Activated CD4-positive, alpha-beta T cell treated with anti-CD3 and anti-CD28 coated beads for 48 hours (primary cell): Measurements from ENCODE around the gene DEDD.

ENCODE experiments used
- DNase-seq: peaks from one replicate; pipeline ENCODE4 v3.0.0-alpha.2; 2020

The DEDD gene

DNA sequence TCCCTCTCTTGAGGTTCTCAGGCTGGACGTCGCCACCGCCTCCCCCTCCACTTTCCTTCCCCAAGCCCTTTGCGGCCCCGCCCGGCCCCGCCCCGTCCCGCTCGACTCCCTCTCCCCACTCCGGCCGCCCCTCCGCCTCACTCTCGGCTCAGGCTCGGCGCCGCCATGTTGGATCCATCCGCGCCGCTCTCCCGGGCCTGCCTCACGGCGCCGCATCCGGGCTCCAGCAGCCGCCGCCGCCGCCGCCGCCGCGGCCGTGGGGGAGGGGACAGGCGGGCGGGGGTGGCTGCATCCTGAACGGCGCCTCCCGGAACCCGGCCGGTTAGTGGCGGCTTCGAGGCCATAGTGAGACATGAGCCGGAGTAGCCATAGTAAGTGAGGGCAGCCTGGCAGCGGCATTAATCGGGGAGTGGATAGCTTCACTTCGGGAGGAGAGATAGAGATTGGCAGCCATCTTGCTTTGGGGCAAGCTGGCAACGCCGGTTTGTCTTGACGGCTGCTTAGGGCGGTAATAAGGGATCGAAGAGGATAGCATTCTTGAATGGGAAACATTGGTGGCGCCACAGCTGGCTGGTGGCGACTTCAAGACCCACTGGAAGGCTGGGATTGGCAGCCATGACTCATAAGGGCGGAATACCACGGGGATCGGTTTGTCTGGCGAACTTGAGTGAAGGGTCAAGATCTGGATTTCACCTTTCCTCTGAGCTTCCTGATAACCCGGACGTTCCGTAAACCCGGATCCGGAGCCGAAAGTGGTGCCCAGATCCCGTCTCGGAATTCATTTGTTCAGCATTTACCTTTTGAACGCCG, at the start of gene DEDD:
Gene DEDD (minus strand): TSS at position 258 of the 810 bp plus-strand sequence. CDS start 8,205 bp downstream, outside the sequence.
- DNase-seq: peak; percentile 94

DNA sequence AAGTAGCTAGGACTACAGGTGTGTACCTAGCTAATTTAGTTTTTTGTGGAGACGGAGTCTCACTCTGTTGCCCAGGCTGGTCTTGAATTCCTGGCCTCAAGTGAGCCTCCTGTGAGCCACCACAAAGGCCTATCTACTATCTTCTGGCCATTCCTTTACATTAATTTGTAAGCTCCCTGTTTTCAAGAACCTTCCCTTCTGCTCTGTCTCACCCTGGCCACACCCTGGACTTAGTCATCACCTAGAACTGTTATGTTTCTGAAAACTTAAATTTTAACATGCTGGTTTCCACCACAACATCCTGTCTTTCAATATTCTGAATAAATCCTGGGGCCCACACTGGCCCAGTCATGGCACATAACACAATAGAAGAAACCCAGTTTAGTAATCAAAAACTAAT, 49.7 kb upstream of the DEDD start:
- DNase-seq: peak; percentile 77

DNA sequence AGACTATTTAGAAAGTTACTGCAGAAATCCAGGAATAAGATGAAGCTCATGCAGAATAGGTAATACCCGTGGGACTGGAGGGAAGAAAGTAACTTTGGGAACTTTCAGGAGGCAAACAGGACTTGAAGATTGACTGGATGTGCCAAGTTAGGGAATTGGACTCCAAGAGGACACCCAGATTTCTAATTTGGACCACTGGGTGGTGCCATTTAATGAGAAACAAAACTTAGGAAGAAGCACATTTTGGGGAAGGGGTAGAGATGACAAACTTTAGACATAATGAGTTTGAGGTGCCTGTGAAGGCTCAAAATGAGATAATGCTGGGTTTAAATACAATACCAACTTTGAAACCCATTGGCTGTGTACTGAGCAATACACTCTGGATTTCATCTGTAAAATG, 48.2 kb upstream of the DEDD start:
- DNase-seq: no peak

- DNase-seq: no peak
Measured at GRCh38 chr1:161179698-161180097, 47.2 kb upstream of the DEDD start.

DNA sequence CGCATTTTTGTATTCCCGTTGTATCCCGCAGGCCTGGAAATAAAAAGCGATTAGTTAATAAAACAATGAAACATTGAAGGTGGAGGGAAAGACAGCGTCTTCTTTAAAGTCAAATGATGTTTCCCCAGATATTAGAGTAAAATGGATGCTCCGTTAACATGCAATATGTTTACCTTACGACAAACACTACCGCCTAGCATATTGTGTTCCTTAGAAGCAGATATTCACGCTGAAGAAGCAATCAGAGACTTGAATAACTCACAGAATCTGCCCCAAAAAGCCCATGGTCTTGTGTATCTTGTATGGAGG, 45.4 kb upstream of the DEDD start:
- DNase-seq: no peak

GRCh38 chr1:161177112-161177935, 44.9 kb upstream of the DEDD start, which contains the start of gene B4GALT3:
Gene B4GALT3 (minus strand): TSS chr1:161177507. CDS start chr1:161176060, 1,447 bp downstream.
- peak; percentile 97 for DNase-seq

DNA sequence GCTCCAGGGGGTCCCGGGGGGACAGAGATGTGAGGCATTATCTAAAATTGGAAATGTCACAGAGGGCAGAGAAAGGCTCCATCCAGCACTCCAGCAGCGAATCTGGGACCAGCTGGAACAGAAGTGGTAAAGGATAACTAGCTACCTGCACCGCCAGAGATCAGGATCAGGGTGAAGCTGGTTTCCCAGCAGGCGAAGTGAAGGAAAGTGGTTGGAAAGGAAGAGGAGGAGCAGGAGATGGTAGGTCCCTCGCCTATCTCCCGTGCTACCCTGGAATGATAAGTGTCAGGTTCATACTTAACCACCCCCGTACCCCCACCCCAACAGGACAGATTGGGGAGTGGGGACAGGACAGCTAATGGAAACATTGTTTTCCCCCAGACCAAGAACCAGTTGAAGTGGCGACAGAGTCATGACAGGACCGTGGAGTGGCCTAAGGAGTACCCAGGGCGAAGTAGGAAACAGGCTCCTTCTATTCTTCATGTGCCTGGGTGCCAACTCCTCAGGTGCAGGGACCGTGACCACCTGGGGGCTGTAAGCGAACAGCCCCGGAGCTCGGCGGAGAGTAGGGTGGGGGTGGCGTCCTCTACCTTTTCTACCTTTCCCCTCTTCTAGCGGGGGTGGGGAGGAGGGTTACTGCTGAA, 44.1 kb upstream of the DEDD start:
- no peak for DNase-seq

GRCh38 chr1:161175771-161176453, 43.4 kb upstream of the DEDD start:
- DNase-seq: no peak

GRCh38 chr1:161174911-161175310, 42.4 kb upstream of the DEDD start:
- no peak for DNase-seq

DNA sequence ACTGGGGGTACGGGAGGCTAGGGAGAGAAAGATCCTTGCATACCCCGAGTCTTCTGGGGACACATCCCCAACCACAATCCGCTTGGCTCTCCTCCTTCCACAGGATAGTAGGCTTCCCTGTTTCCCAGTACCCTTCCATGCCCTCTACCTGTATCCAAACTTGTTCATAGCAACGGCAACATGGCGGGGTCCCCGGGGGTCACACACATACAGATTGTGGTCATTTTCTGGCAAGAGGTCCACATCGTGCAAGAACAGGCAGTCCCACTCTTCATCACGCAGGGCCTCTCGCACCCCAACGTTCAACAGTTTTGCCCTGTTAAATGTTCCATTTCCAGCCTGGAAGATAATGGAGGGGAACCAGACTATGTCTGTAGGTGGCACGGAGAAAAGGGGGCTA, 41.2 kb upstream of the DEDD start:
- DNase-seq: no peak

GRCh38 chr1:161172776-161173376, 40.4 kb upstream of the DEDD start:
- no peak for DNase-seq

DNA sequence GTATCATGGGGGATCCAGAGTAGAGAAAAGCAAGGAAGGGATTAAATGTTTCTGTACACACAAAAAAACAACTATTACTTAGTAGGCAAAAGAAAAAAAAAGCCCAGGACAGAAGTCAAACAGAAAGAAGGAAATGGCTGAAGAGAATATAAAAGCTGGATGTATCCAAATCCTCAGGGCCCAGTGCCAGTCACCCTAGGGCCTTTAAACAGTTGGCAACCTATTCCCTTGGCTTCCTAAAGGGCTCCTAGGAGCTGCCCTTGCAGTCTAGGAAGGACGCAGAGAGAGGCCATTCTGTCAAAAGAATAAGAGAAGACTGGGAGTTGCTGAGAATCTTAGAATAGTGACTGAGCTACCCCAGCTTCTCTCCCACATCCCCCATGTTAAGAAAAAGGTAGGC, 39.9 kb upstream of the DEDD start:
- no peak for DNase-seq

GRCh38 chr1:161171696-161172095, 39.2 kb upstream of the DEDD start:
- no peak for DNase-seq

DNA sequence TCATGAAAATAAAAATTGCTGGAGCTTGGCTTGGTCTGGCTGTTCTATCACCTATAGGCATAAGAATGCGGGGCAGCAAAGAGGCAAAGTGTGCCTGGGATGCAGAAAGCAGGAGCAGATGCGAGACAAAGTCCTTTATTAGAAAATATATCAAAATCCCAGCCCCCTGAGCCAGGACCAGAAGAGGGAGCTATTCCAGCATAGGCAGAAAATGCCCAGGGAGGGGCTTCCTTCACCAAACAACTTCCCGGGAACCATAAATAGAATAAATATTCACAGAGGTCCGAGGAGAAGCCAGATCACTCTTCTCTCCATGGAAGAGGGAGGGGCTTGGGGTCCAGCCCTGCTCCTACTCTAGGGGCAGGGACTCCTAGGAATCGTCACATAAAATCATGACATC, 38.7 kb upstream of the DEDD start:
- DNase-seq: no peak

DNA sequence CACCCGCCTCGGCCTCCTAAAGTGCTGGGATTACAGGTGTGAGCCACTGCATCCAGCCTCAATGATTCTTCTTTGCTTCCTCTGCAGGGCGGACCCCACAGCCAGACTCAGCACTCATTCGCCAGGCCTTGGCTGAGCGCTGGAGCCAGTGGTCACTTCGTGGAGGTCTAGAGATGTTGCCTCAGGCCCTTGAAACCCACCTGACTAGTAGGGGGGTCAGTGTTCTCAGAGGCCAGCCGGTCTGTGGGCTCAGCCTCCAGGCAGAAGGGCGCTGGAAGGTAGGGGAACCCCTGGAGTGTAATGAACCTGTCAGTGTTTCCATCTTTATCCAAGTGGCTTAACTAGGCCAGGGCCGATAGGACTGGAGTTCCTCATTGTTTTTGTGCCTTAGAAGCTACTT, 36.4 kb upstream of the DEDD start:
- no peak for DNase-seq

GRCh38 chr1:161166669-161167548, 34.4 kb upstream of the DEDD start:
- no peak for DNase-seq

DNA sequence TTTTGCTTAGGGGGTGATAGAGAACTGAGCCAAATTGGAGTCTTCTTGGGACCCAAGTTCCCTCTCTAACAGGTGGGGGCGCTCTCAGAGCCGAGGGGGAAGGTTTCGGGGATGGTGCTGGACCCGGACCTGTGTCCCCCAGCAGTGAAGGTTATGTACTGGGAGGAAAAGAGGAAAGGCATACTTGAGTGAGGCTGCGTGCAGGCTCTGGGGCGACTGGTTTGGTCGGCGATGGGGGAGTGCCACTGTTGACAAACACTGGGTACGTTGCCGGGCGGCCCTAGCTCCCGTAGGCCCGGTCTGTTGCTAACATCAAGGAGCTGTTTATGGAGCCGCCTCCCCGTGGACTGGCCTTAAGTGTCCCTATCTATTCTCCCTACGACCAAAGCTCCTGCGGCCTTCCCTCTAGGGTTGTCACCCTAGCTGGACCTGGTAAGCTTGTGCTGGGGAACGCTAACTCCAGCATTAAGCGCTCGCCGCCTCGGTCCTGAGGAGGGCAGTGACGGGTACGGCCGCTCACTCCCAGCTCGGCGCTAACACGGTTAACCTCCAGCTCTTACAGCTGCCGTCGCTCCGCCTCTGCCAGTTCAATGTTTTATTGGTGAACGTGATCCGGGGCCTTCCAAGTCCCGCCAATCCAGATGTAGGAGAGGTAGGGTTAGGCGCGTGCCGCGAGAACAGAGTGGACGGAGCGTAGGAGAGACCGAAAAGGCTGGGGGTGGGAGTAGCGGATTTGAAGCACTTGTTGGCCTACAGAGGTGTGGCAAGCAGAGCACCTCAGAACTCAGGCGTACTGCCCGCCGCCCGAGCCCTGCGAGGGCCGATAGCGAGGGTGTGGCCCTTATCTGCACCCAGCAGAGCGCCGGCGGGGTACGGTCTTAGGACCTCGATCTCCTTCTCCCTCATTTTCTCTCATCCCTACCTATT, 33.5 kb upstream of the DEDD start, which contains the start of gene PPOX:
Gene PPOX (plus strand): TSS at position 685 of the 927 bp plus-strand sequence. CDS start 422 bp downstream, outside the sequence.
- peak; percentile 95 for DNase-seq

- DNase-seq: no peak
Measured at GRCh38 chr1:161164901-161165610, 32.6 kb upstream of the DEDD start.

DNA sequence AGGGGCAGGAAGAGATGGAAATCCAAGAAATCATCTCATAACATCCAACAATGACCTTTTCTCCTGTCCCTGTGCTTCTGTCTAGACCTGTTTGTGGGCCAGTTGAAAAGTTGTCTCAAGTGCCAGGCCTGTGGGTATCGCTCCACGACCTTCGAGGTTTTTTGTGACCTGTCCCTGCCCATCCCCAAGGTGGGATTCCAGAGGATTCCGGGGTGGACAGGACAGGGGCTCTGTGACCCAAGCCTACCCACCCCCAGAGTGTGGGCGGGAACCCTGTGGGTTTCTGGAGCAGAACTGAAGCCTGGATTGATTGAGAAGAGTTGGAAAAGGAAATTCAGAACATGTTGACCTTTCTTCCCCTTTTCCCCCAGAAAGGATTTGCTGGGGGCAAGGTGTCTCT, 31.3 kb upstream of the DEDD start:
- no peak for DNase-seq

DNA sequence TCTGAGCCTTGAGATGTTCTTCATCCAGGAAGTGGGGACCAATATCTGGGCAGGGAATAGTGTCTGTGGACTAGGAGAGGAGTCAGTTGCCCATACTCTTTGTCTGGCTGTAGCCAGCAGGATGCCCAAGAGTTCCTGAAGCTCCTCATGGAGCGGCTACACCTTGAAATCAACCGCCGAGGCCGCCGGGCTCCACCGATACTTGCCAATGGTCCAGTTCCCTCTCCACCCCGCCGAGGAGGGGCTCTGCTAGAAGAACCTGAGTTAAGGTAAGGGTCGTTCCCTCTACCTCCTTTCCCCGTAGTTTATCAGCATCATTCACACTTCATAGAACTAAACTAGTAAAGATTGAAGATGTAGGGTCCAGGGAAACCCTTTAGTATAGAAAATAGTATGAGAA, 30.3 kb upstream of the DEDD start:
- no peak for DNase-seq
